Upper lobe of right lung (tissue), 1 donor: ENCODE data around the gene RARA. TPM values are rescaled to one million over a fixed set of nuclear protein-coding genes. Genes with fewer than 3 reads are reported as not detected.

Source experiments
- ATAC-seq: fragments of 200-7000 bp; cut with Tn5 transposase; one replicate; pipeline ENCODE4 v1.9.1; 2020; ENCODE audit warnings: mild to moderate bottlenecking, moderate library complexity
- DNase-seq: peaks from one replicate; pipeline ENCODE4 v3.0.0-alpha.2; 2020
- H3K27ac ChIP-seq: fragments of 200-600 bp; one replicate; pipeline ENCODE4 v1.8.0; 2022
- H3K27me3 ChIP-seq: fragments of 200-600 bp; one replicate; pipeline ENCODE4 v1.8.0; 2022; ENCODE audit warnings: mild to moderate bottlenecking
- H3K36me3 ChIP-seq: fragments of 200-600 bp; one replicate; pipeline ENCODE4 v1.8.0; 2022
- H3K4me1 ChIP-seq: fragments of 200-600 bp; one replicate; pipeline ENCODE4 v1.8.0; 2022
- H3K4me3 ChIP-seq: fragments of 200-600 bp; one replicate; pipeline ENCODE4 v1.8.0; 2022; ENCODE audit warnings: mild to moderate bottlenecking
- H3K9me3 ChIP-seq: fragments of 200-600 bp; one replicate; pipeline ENCODE4 v1.8.0; 2022
- intact Hi-C: fragments of 100-400 bp; cut with DNase I; formaldehyde crosslinking; loops from one replicate; pipeline ENCODE4 v1.11.0; 2022
- total RNA-seq: library from RNA; stranded (reverse); fragmentation: NEBNext Ultra II Directional; extraction: Animal tissue kit (Norgen Biotek cat#: 25700); gene quantifications from one replicate; pipeline ENCODE4 v1.2.1, GENCODE V29; 2021
- TF ChIP-seq, protein P1 (sequence below): fragments of 200-600 bp; IDR thresholded peaks from one replicate; pipeline ENCODE4 v1.8.0; 2022; ENCODE audit warnings: antibody characterized with exemption
- donor health status: DM: no; HTN: yes; CAD: no; lungs with severe emphysema.

RARA gene
- total RNA-seq, 1 donor from 2014 or later: 69.7 TPM

DNA sequence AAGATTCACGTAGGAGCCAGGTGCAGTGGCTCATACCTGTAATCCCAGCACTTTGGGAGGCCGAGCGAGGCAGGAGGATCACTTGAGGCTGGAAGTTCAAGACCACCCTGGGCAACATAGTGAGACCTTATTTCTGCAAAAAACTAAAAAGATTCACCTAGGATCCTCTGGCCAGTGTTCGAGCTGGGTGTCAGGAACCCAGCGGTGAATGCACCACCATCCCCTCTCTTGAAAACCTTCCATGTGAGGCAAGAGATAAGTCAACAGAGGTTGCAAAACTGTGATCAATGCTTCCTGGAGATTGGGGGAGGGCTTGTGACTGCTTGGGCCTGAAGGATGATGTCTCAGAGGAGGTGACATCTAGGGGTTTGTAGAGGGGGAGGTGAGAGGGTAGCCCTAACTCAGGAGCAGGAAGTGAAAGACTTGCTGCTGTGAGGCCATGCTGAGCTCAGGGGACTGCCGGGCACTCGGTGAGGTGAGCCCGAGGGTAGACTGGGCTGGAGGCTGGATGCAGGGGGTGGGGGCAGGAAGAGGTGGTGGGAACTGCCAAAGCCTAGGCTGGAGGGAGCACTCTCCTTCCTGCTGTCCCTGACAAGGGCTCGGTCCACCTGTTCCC is 43.9 kb downstream of the RARA start:
- intact Hi-C loops: no loop called here
- peaks cover 77% of the 10 kb centered on the region for H3K36me3 ChIP-seq
- peak overlapping the region; percentile 24 for H3K27ac ChIP-seq

DNA sequence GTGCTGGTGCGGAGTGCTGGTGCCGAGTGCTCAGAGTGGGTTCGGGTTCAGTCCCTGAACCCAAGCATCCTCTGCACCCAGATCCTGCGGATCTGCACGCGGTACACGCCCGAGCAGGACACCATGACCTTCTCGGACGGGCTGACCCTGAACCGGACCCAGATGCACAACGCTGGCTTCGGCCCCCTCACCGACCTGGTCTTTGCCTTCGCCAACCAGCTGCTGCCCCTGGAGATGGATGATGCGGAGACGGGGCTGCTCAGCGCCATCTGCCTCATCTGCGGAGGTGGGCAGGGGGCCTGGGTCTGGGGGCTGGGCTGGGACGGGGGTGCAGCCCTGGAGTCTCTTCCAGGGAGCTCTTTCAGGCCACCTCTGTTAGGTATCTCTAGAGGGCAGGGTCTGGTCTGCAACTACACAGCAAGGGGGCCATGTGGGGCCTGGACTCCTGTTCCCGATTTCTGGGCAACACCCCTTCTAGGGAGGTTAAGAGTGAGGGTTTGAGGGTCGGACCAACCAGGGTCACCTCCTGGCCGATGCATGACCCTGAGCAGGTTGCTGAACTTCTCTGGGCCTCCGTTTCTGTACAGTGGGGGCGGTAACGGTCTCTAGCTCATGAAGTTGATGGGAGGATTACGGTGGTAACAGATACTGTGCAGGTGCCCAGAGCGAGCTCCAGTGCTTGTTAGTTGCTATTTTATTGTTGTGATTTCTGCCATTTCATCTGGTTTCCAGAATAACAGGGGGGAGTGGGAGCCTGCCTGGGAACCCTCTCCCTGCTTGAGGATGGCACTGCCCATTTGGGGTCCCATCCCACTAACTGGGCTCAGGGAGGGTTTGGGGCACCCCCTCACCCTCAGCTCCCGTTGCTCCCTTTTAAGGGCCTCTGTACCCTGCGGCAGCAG is 45.5 kb downstream of the RARA start:
- no peaks in the 10 kb centered on the region for H3K9me3 ChIP-seq
- no peak overlapping the region for H3K4me3 ChIP-seq
- no peaks in the 10 kb centered on the region for H3K27me3 ChIP-seq
- no peak overlapping the region for H3K27ac ChIP-seq
- H3K4me1 ChIP-seq: peaks cover 41% of the 10 kb centered on the region
- H3K36me3 ChIP-seq: peaks cover 64% of the 10 kb centered on the region
- TF ChIP-seq, protein P1, sequence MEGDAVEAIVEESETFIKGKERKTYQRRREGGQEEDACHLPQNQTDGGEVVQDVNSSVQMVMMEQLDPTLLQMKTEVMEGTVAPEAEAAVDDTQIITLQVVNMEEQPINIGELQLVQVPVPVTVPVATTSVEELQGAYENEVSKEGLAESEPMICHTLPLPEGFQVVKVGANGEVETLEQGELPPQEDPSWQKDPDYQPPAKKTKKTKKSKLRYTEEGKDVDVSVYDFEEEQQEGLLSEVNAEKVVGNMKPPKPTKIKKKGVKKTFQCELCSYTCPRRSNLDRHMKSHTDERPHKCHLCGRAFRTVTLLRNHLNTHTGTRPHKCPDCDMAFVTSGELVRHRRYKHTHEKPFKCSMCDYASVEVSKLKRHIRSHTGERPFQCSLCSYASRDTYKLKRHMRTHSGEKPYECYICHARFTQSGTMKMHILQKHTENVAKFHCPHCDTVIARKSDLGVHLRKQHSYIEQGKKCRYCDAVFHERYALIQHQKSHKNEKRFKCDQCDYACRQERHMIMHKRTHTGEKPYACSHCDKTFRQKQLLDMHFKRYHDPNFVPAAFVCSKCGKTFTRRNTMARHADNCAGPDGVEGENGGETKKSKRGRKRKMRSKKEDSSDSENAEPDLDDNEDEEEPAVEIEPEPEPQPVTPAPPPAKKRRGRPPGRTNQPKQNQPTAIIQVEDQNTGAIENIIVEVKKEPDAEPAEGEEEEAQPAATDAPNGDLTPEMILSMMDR: no peak
- ATAC-seq: no peak
- intact Hi-C loops: no loop called here
- DNase-seq: no peak

More for the DNA sequence above, 43.9 kb downstream of the RARA start:
- DNase-seq (no peak), ATAC-seq (peak; percentile 7)
- TF ChIP-seq, protein P1: no peak
- no peak overlapping the region for H3K4me3 ChIP-seq
- no peaks in the 10 kb centered on the region for H3K9me3 ChIP-seq
- H3K4me1 ChIP-seq: peaks cover 49% of the 10 kb centered on the region
- H3K27me3 ChIP-seq: no peaks in the 10 kb centered on the region

DNA sequence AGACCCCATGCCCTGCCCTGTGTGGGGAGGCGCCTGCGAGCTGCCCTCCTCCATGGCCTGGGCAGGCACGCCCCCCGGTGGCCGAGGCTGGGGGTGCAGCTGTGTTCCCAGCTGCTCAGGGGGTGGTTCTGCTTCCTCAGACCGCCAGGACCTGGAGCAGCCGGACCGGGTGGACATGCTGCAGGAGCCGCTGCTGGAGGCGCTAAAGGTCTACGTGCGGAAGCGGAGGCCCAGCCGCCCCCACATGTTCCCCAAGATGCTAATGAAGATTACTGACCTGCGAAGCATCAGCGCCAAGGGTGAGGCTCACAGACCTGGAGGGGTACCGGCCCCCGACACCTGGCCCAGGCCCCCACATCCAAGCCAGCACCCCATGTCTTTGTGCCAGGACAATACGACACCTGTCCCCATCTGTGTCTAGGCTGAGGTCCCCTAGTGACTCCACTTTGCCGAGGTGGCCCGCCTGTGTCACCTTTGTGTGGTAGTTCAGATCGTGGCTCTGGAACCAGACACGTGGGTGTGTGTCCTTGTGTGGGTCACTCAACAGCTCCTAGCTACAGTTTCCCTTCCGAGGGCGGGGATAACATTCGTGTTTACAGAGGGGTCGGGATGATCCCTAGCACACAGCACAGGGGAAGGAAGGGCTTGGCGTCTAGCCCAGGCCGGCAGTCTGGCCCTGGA is 46.3 kb downstream of the RARA start:
- intact Hi-C loops: no loop called here
- H3K4me1 ChIP-seq: peaks cover 33% of the 10 kb centered on the region
- no peak overlapping the region for H3K27ac ChIP-seq
- H3K36me3 ChIP-seq: peaks cover 58% of the 10 kb centered on the region
- peak; percentile 87 for DNase-seq
- H3K4me3 ChIP-seq: no peak overlapping the region
- peak; percentile 78 for ATAC-seq
- no peaks in the 10 kb centered on the region for H3K27me3 ChIP-seq
- no peaks in the 10 kb centered on the region for H3K9me3 ChIP-seq
- TF ChIP-seq, protein P1: peak; percentile 95

DNA sequence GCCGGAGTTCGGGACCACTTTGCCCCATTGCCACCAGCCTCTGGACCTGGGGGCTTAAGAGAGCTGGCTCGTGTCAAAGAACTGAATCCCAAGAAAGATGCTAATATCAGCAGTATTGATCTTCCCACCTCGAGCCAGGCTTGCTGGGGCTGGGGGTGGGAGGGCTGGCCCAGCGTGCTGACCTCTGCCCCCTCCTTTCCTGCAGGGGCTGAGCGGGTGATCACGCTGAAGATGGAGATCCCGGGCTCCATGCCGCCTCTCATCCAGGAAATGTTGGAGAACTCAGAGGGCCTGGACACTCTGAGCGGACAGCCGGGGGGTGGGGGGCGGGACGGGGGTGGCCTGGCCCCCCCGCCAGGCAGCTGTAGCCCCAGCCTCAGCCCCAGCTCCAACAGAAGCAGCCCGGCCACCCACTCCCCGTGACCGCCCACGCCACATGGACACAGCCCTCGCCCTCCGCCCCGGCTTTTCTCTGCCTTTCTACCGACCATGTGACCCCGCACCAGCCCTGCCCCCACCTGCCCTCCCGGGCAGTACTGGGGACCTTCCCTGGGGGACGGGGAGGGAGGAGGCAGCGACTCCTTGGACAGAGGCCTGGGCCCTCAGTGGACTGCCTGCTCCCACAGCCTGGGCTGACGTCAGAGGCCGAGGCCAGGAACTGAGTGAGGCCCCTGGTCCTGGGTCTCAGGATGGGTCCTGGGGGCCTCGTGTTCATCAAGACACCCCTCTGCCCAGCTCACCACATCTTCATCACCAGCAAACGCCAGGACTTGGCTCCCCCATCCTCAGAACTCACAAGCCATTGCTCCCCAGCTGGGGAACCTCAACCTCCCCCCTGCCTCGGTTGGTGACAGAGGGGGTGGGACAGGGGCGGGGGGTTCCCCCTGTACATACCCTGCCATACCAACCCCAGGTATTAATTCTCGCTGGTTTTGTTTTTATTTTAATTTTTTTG is 47.1 kb downstream of the RARA start:
- no peak overlapping the region for H3K27ac ChIP-seq

More for the DNA sequence above, 47.1 kb downstream of the RARA start:
- DNase-seq (no peak), ATAC-seq (no peak)
- intact Hi-C loops: loop anchor here (2.0 kb wide), 1 partner anchor 53 kb away; no protein-coding TSS in a partner anchor
- H3K36me3 ChIP-seq: peaks cover 57% of the 10 kb centered on the region
- no peak overlapping the region for H3K4me3 ChIP-seq
- peaks cover 28% of the 10 kb centered on the region for H3K4me1 ChIP-seq
- no peaks in the 10 kb centered on the region for H3K9me3 ChIP-seq
- TF ChIP-seq, protein P1: no peak
- H3K27me3 ChIP-seq: no peaks in the 10 kb centered on the region
